Measurements from ENCODE around the gene PRKCQ. TPM values are rescaled to one million over a fixed set of nuclear protein-coding genes. Genes with fewer than 3 reads are reported as not detected.

The PRKCQ gene
- total and polyA plus RNA-seq, 2 of the 13 experiments (the other 11 are each of a cell fraction or from before 2014, with no cell fraction given), result 0.13 to 0.35 TPM

DNA sequence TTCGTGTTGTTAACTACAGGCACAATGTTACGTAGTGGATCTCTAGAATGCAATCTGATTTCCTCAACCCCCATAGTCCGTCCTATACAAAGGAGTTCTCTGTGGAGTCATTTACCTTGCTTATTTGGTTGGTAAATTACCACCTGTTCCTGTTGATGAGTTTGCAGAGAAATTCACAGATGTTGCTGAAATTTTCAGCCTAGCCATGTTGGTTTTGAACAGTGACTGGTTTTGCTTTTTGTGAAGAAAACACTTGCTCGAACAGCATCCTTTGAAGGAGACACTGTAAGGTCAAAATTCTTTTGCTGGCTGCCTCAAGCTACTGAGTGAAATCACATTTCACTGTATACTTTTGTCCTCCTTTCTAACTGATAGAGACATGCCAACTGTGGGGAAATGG is 15.4 kb upstream of the PRKCQ start:
- intact Hi-C loops (cut with micrococcal nuclease; ENCODE audit: unreplicated experiment), result no loop called here
- in situ Hi-C loops (cut with HindIII; ENCODE audit: extremely low pct_ligation_motif_present, low pct_unique_long_range_greater_than_20kb), result no loop called here
- WGBS (ENCODE audit: low lambda C conversion rate), result 20% methylated on average over 4 of the region's 4 CpGs

More for the DNA sequence above, 15.4 kb upstream of the PRKCQ start:
- no peak for DNase-seq (ENCODE audit: low spot score)
- no peak for TF ChIP-seq ZFP90 (CRISPR knock-in tag; IDR thresholded peaks at IDR 0.05; ENCODE audit: borderline replicate concordance)
- TF ChIP-seq, protein P1, sequence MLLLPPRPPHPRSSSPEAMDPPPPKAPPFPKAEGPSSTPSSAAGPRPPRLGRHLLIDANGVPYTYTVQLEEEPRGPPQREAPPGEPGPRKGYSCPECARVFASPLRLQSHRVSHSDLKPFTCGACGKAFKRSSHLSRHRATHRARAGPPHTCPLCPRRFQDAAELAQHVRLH (CRISPR knock-in tag; IDR thresholded peaks at IDR 0.05; ENCODE audit: borderline replicate concordance, low read depth), result no peak
- no peak for TF ChIP-seq BHLHE40 (IDR thresholded peaks at IDR 0.05; ENCODE audit: low read length)
- TF ChIP-seq FOXA3 (CRISPR knock-in tag; IDR thresholded peaks at IDR 0.05), result no peak
- no peak for TF ChIP-seq SP1 (IDR thresholded peaks at IDR 0.05)
- no peak for TF ChIP-seq SP1 (CRISPR knock-in tag; IDR thresholded peaks at IDR 0.05)
- TF ChIP-seq TEF (CRISPR knock-in tag; IDR thresholded peaks at IDR 0.05), result no peak
- TF ChIP-seq, protein P2, sequence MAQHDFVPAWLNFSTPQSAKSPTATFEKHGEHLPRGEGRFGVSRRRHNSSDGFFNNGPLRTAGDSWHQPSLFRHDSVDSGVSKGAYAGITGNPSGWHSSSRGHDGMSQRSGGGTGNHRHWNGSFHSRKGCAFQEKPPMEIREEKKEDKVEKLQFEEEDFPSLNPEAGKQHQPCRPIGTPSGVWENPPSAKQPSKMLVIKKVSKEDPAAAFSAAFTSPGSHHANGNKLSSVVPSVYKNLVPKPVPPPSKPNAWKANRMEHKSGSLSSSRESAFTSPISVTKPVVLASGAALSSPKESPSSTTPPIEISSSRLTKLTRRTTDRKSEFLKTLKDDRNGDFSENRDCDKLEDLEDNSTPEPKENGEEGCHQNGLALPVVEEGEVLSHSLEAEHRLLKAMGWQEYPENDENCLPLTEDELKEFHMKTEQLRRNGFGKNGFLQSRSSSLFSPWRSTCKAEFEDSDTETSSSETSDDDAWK (CRISPR knock-in tag; IDR thresholded peaks at IDR 0.05), result no peak
- TF ChIP-seq ZNF639 (CRISPR knock-in tag; conservative IDR thresholded peaks at IDR 0.05), result no peak
- TF ChIP-seq, protein P3, sequence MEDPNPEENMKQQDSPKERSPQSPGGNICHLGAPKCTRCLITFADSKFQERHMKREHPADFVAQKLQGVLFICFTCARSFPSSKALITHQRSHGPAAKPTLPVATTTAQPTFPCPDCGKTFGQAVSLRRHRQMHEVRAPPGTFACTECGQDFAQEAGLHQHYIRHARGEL (CRISPR knock-in tag; IDR thresholded peaks at IDR 0.05), result no peak
- no peak for TF ChIP-seq NFE2 (CRISPR knock-in tag; IDR thresholded peaks at IDR 0.05)
- TF ChIP-seq STAT5B (CRISPR knock-in tag; IDR thresholded peaks at IDR 0.05), result no peak
- TF ChIP-seq HDAC1 (CRISPR knock-in tag; IDR thresholded peaks at IDR 0.05), result no peak
- TF ChIP-seq HOXD1 (CRISPR knock-in tag; IDR thresholded peaks at IDR 0.05), result no peak
- TF ChIP-seq ZNF567 (CRISPR knock-in tag; IDR thresholded peaks at IDR 0.05; ENCODE audit: borderline replicate concordance), result no peak
- TF ChIP-seq ZNF850 (CRISPR knock-in tag; conservative IDR thresholded peaks at IDR 0.05), result no peak
- TF ChIP-seq PPARG (CRISPR knock-in tag; conservative IDR thresholded peaks at IDR 0.05), result no peak
- Histone ChIP-seq H3K4me3 (replicated peaks in 1 of 3; ENCODE audit: insufficient read depth in 1 of 3, low read depth in 2 of 3, low read length in 3 of 3) (no peak overlapping the region), H3K4me2 (ENCODE audit: low read depth, low read length) (no peak overlapping the region), H3K4me1 (ENCODE audit: insufficient read depth, low read length) (no peaks in the 10 kb centered on the region), H3K9me3 (ENCODE audit: low read length) (no peaks in the 10 kb centered on the region), H3K9ac (ENCODE audit: insufficient read depth, low read depth, low read length) (no peak overlapping the region), H4K20me1 (ENCODE audit: insufficient read depth, low read length) (no peaks in the 10 kb centered on the region), H3K79me2 (ENCODE audit: insufficient read depth, low read length) (no peaks in the 10 kb centered on the region), H3K27ac (ENCODE audit: extremely low read length, insufficient read depth, low read length) (no peak overlapping the region), H3K36me3 (replicated peaks in 1 of 2; ENCODE audit: control insufficient read depth in 1 of 2, insufficient read depth in 2 of 2, low read length in 2 of 2) (no peaks in the 10 kb centered on the region), H3K27me3 (ENCODE audit: control insufficient read depth in 1 of 2, insufficient read depth in 2 of 2, low read length in 2 of 2) (0 out of 5 replicates have a peak, but pooled peaks cover 0 to 4% of the 10 kb centered on the region in 2 experiments), H2AFZ (ENCODE audit: low read length) (no peak overlapping the region)
- ChIA-PET CTCF (ENCODE audit: low intra/inter-chr PET ratio, low total read pairs) (no interaction called here), POLR2A (no interaction called here)
- no TSS peak for BruUV-seq (replicated peaks)
- no peak for FAIRE-seq
- no peak for ATAC-seq

Measured in HepG2 (cell line).